Epithelial cell of esophagus (primary cell): ENCODE data around the gene NOCT.
"Not testable (repeated sequence)": the region's sequence is repeated elsewhere in the genome, so short reads cannot be mapped to it uniquely, and the experiment has no call there.

Experiments used
- DNase-seq: peaks from one replicate; pipeline ENCODE4 v3.0.0; 2010; ENCODE audit warnings: low read depth
- H3K4me3 ChIP-seq: 2 replicates; pipeline ENCODE4 v1.5.1; 2011; ENCODE audit warnings: mild to moderate bottlenecking, low read length, control low read depth
- CTCF ChIP-seq: IDR thresholded peaks from 2 replicates; pipeline ENCODE4 v1.5.1; 2011; ENCODE audit warnings: low read depth, mild to moderate bottlenecking, low read length, control low read depth, inconsistent platforms; ENCODE audit not compliant: insufficient read depth; ENCODE audit errors: missing control alignments

The NOCT gene

GRCh38 chr4:139018971-139019758, 3.6 kb downstream of the NOCT start:
- no peak overlapping the region for H3K4me3 ChIP-seq
- TF ChIP-seq CTCF: no peak
- no peak for DNase-seq

GRCh38 chr4:139020384-139020783, 4.8 kb downstream of the NOCT start:
- TF ChIP-seq CTCF: no peak
- H3K4me3 ChIP-seq: no peak overlapping the region
- DNase-seq: no peak

GRCh38 chr4:139021071-139021470, 5.5 kb downstream of the NOCT start:
- not testable (repeated sequence) for H3K4me3 ChIP-seq, DNase-seq

- no peak for DNase-seq
- H3K4me3 ChIP-seq: no peak overlapping the region
- no peak for TF ChIP-seq CTCF
These were observed 7.3 kb downstream of the NOCT start for GRCh38 chr4:139022835-139023234.

- no peak for DNase-seq
- H3K4me3 ChIP-seq: no peak overlapping the region
- TF ChIP-seq CTCF: no peak
These were observed 9.1 kb downstream of the NOCT start for GRCh38 chr4:139024686-139025085.

GRCh38 chr4:139025841-139026240, 10.3 kb downstream of the NOCT start:
- DNase-seq: no peak
- TF ChIP-seq CTCF: no peak
- H3K4me3 ChIP-seq: no peak overlapping the region

GRCh38 chr4:139027776-139028175, 12.2 kb downstream of the NOCT start:
- DNase-seq: no peak
- no peak overlapping the region for H3K4me3 ChIP-seq
- no peak for TF ChIP-seq CTCF

GRCh38 chr4:139028191-139028661, 12.6 kb downstream of the NOCT start:
- no peak overlapping the region for H3K4me3 ChIP-seq
- TF ChIP-seq CTCF: no peak
- DNase-seq: no peak

- not testable (repeated sequence) for DNase-seq, H3K4me3 ChIP-seq
These were observed 14.3 kb downstream of the NOCT start for GRCh38 chr4:139029866-139030363.
